Psoas muscle (tissue), 8 donors: ENCODE results near the gene SFSWAP. TPM values are rescaled to one million over a fixed set of nuclear protein-coding genes. Genes with fewer than 3 reads are reported as not detected.

ENCODE experiments used
- ATAC-seq, 4 donors: fragments of 200-7000 bp; cut with Tn5 transposase; one replicate each; pipeline ENCODE4 v1.9.1; 2020; ENCODE audit warnings: moderate library complexity in 3 of 4, mild to moderate bottlenecking in 2 of 4
- DNase-seq, 2 donors: peaks; one replicate each; pipeline ENCODE4 v3.0.0-alpha.2; 2020
- H3K27ac ChIP-seq: fragments of 200-600 bp; one replicate; pipeline ENCODE4 v1.8.0; 2022
- H3K27me3 ChIP-seq, 3 donors: fragments of 200-600 bp in 1 of 3; one replicate each; pipeline versions ENCODE4 v1.6.1 to v1.8.0; 2013 to 2022; ENCODE audit warnings: low read length in 2 of 3, mild to moderate bottlenecking in 2 of 3, moderate library complexity in 1 of 3; ENCODE audit not compliant: insufficient read depth in 3 of 3
- H3K36me3 ChIP-seq, 2 donors: fragments of 200-600 bp in 1 of 2; one replicate each; pipeline versions ENCODE4 v1.6.1 to v1.8.0; 2013 to 2022; ENCODE audit warnings: low read depth in 1 of 2, mild to moderate bottlenecking in 1 of 2, moderate library complexity in 1 of 2; ENCODE audit not compliant: insufficient read depth in 1 of 2
- H3K4me1 ChIP-seq: fragments of 200-600 bp; one replicate; pipeline ENCODE4 v1.8.0; 2022
- H3K4me3 ChIP-seq: fragments of 200-600 bp; one replicate; pipeline ENCODE4 v1.8.0; 2022; ENCODE audit warnings: mild to moderate bottlenecking
- H3K9me3 ChIP-seq: fragments of 200-600 bp; one replicate; pipeline ENCODE4 v1.8.0; 2022
- CTCF ChIP-seq: fragments of 200-600 bp; IDR thresholded peaks from one replicate; pipeline ENCODE4 v1.8.0; 2022; ENCODE audit warnings: antibody characterized with exemption
- WGBS, 3 donors: extraction: QIAGEN DNeasy Blood & Tissue Kit; methylation state at CpG; one replicate each; pipeline versions ENCODE4 v1.1.6 to v1.1.7; 2013; 5-methylcytosine and 5-hydroxymethylcytosine counted together
- intact Hi-C, 2 donors: fragments of 100-400 bp; cut with DNase I; formaldehyde crosslinking; loops; one replicate each; pipeline versions ENCODE4 v1.11.0 to v1.14.2; 2022
- polyA plus RNA-seq, 3 donors: library from polyadenylated mRNA; stranded (reverse); fragments of 200-250 nt; gene quantifications; one replicate each; pipeline ENCODE4 v1.2.3, GENCODE V29; 2013
- total RNA-seq, 4 donors: library from RNA; stranded (reverse); fragmentation: NEBNext Ultra II Directional in 2 of 4; extraction: Animal tissue kit (Norgen Biotek cat#: 25700) in 2 of 4; gene quantifications; one replicate each; pipeline versions ENCODE4 v1.2.1 to v1.2.4, GENCODE V29; 2021 to 2023
- donor health status: healthy with polysubstance abuse.
- donor health status: DM: no; HTN: no; CAD: no; lungs with moderate emphysema.
- donor health status: Bipolar disorder and iron deficiency.
- donor health status: healthy.
- donor health status: DM: yes; HTN: yes; CAD: no.
- donor health status: DM: no; HTN: no; CAD: no.
- donor health status: DM: no; HTN: no; CAD: no.
- donor health status: DM: yes; HTN: yes; CAD: no.

The SFSWAP gene
- total and polyA plus RNA-seq, 7 donors, result 19.4 to 34.3 (median 23.5) TPM

- ATAC-seq, result no peak
- H3K27me3 ChIP-seq, result peaks cover 0 to 29% (median 3%) of the 10 kb centered on the region in 3 donors
Measured at GRCh38 chr12:131671276-131671675, 39.6 kb upstream of the SFSWAP start.

DNA sequence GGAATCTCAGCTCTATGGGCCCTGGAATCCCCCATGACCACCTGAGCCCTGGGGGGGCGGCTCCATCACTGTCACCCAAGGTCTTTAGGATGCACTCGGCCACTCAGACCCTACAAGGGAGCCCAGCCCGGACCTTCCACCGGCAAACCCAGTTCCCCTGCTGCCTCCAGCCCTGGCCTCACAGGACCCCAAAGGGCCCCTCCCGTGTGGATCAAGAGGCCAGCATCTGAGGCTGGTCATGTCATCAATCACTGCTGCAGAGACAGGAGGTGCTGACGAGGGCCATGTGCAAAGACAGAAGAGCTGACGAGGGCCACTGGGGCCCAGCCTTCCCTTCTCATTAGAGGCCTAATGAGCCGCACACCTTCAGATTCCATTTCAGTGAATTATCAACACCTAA is 39.0 kb upstream of the SFSWAP start:
- DNase-seq (no peak), ATAC-seq (no peak)
- H3K9me3 ChIP-seq, result no peaks in the 10 kb centered on the region
- H3K27ac ChIP-seq, result no peak overlapping the region
- no peaks in the 10 kb centered on the region for H3K4me1 ChIP-seq
- H3K4me3 ChIP-seq, result no peak overlapping the region
- no peak for TF ChIP-seq CTCF
- 45 to 52% (median 48%) methylated on average over 8 of the region's 8 CpGs for WGBS, 3 donors
- H3K27me3 ChIP-seq, result peaks cover 0 to 29% (median 3%) of the 10 kb centered on the region in 3 donors
- no peaks in the 10 kb centered on the region for H3K36me3 ChIP-seq
- intact Hi-C loops, result no loop called here

More at GRCh38 chr12:131671276-131671675, 39.6 kb upstream of the SFSWAP start:
- no peaks in the 10 kb centered on the region for H3K4me1 ChIP-seq
- WGBS, 3 donors, result 50 to 73% (median 60%) methylated on average over 8 of the region's 8 CpGs
- TF ChIP-seq CTCF, result no peak
- no peaks in the 10 kb centered on the region for H3K36me3 ChIP-seq
- no peak for DNase-seq
- H3K4me3 ChIP-seq, result no peak overlapping the region
- no peaks in the 10 kb centered on the region for H3K9me3 ChIP-seq
- no peak overlapping the region for H3K27ac ChIP-seq
- intact Hi-C loops, result no loop called here

- DNase-seq (no peak), ATAC-seq (no peak)
- Histone ChIP-seq H3K4me1 (no peaks in the 10 kb centered on the region), H3K4me3 (no peak overlapping the region), H3K27ac (no peak overlapping the region), H3K27me3 (peaks cover 0 to 29% (median 3%) of the 10 kb centered on the region in 3 donors), H3K9me3 (no peaks in the 10 kb centered on the region), H3K36me3 (no peaks in the 10 kb centered on the region)
- intact Hi-C loops, result no loop called here
- 52 to 60% (median 56%) methylated on average over 17 of the region's 17 CpGs for WGBS, 3 donors
- no peak for TF ChIP-seq CTCF
Measured at GRCh38 chr12:131672311-131672940, 38.5 kb upstream of the SFSWAP start.

DNA sequence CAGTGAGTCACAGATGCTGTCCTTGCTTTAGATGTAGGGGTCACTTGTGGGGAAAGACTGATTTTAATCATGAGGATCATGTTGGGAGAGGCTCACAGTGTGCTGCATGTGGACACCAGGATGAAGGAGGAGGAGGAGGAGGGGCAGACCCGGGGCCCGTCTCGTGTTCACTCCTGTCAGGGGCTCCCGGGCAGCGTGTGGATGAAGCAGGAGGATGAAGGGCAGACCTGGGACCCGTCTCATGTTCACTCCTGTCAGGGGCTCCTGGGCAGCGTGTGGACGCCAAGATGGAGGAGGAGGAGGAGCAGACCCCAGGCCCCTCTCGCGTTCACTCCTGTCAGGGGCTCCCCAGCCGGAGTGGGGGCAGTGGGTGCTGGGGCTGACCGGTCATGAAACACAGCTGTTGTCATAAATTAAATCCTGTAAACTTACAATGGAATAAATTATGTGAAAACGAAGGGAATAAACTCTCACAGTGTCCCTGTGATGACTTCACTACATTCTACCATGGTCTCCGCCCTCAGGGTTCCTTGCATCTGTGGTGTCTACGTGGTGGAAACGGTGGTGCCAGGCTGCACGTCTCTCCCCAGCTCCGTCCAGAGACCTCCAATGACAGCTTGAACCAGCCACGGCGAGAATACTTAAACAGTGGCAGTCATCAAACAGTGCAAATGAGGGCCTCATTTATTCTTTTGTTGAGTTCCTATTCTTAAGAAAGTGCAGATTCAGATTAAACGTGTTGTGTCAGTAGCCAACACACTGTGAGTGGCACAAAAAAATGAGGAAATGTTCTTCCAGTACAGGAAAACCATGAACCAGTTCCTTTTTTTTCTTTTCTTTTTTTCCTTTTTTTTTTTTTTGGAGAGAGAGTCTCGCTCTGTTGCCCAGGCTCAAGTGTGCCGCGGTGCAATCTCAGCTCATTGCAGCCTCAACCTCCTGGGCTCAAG is 37.7 kb upstream of the SFSWAP start:
- ATAC-seq, result no peak
- peaks cover 0 to 33% (median 3%) of the 10 kb centered on the region in 3 donors for H3K27me3 ChIP-seq
- H3K9me3 ChIP-seq, result no peaks in the 10 kb centered on the region
- TF ChIP-seq CTCF, result no peak
- no peaks in the 10 kb centered on the region for H3K4me1 ChIP-seq
- WGBS, 3 donors, result 32 to 43% (median 39%) methylated on average over 24 of the region's 24 CpGs
- H3K36me3 ChIP-seq, result no peaks in the 10 kb centered on the region
- no peak overlapping the region for H3K4me3 ChIP-seq
- H3K27ac ChIP-seq, result no peak overlapping the region
- no peak for DNase-seq
- intact Hi-C loops, result no loop called here
